ENCODE measurements around the gene IL13RA1. TPM values are rescaled to one million over a fixed set of nuclear protein-coding genes. Genes with fewer than 3 reads are reported as not detected.
"Not testable (repeated sequence)": the region's sequence is repeated elsewhere in the genome, so short reads cannot be mapped to it uniquely, and the experiment has no call there.

IL13RA1 gene
- total RNA-seq, 1 experiment from 2014 or later = 21.7 TPM

- no peak for DNase-seq (ENCODE audit: low read depth)
These were observed 52.2 kb downstream of the IL13RA1 start for GRCh38 chrX:118779581-118779980.

GRCh38 chrX:118780509-118780908 lies 53.1 kb downstream of the IL13RA1 start:
- DNase-seq (ENCODE audit: low read depth) = no peak

- no peak for DNase-seq (ENCODE audit: low read depth)
These were observed 53.5 kb downstream of the IL13RA1 start for GRCh38 chrX:118780911-118781310.

GRCh38 chrX:118795528-118796280 lies 68.3 kb downstream of the IL13RA1 start:
- DNase-seq (ENCODE audit: low read depth) = no peak

- DNase-seq (ENCODE audit: low read depth) = no peak
These were observed 75.5 kb downstream of the IL13RA1 start for GRCh38 chrX:118802857-118803256.

GRCh38 chrX:118807151-118808017 lies 80.0 kb downstream of the IL13RA1 start:
- peak; percentile 38 for DNase-seq (ENCODE audit: low read depth)

- not testable (repeated sequence) for DNase-seq (ENCODE audit: low read depth)
These were observed 89.9 kb downstream of the IL13RA1 start for GRCh38 chrX:118817257-118817656.

GRCh38 chrX:118823263-118824172 lies 96.1 kb downstream of the IL13RA1 start, which contains the start of gene ZCCHC12:
Gene ZCCHC12, plus strand, starts transcription at chrX:118823824. Its CDS starts 1,421 bp downstream, at chrX:118825245.
- DNase-seq (ENCODE audit: low read depth) = peak; percentile 62

- DNase-seq (ENCODE audit: low read depth) = no peak
These were observed 96.8 kb downstream of the IL13RA1 start for GRCh38 chrX:118824173-118824730.

GRCh38 chrX:118825227-118825626 lies 97.8 kb downstream of the IL13RA1 start:
- DNase-seq (ENCODE audit: low read depth) = no peak

- DNase-seq (ENCODE audit: low read depth) = peak; percentile 69
These were observed 112.0 kb downstream of the IL13RA1 start for GRCh38 chrX:118839334-118839958.

Other genes starting within 250 kb of the IL13RA1 start
- 5.0 and 5.1 TPM in 2 replicates for gene DOCK11, start 231.8 kb upstream of the IL13RA1 start, total RNA-seq (2014; rRNA removed; shearing (Covaris generic))
- not detected in 2 replicates for gene ZCCHC12, start 96.2 kb downstream of the IL13RA1 start, total RNA-seq (2014; rRNA removed; shearing (Covaris generic))
- 2.2 TPM in 2 replicates for gene LONRF3, start 247.0 kb downstream of the IL13RA1 start, total RNA-seq (2014; rRNA removed; shearing (Covaris generic))